SK-N-SH treated with all-trans-retinoic acid at 6 μM for 48 hours (cell line): ENCODE measurements around the gene TMEM150B.

Experiments used
- OSR1 ChIP-seq: fragments of 250-450 bp; sonication (Bioruptor Pico); IDR thresholded peaks from 2 replicates; pipeline ENCODE4 v1.8.0; 2022; ENCODE audit warnings: moderate library complexity, mild to moderate bottlenecking, inconsistent platforms
- TF ChIP-seq, protein P1 (sequence below): fragments of 250-450 bp; sonication (Bioruptor Pico); IDR thresholded peaks from 2 replicates; pipeline ENCODE4 v1.8.0; 2020; ENCODE audit warnings: mild to moderate bottlenecking, moderate library complexity, borderline replicate concordance

DNA sequence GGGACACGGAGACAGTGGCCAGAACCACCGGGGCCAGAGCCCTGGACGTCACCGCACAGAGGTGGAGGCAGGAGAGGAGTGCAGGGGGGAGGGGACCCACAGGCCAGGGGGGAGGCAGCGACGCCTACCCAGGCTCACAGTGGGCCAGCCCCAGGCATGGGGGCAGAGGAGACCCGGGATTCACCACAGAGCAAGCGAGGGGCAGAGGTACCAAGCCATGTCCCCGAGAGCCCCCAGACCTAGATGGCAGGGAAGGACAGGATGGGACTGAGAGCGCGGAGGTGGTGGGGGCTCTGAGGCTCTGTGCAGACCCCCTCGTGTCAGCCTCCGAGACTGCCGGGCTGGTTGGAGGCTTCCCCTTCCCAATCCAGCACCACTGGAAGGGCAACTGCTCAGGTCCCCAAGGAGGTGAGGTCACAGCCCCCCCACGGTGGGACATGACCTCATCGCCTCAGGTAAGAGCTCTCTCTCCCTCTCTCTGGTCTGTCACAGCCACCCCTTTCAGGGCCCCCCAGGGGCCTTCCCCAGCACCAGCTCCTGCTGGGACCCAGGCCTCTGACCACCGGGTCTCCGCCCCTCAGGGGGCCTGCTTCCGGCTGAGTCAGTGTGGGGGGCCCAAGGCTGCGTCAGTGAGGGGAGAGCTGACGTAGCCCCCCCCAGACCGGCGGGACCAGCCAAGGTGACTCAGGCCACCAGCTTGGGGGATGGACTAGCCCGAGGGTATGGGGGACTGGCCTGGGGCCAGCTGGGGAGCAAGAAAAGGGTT is 47.4 kb upstream of the TMEM150B start:
- no peak for TF ChIP-seq OSR1 (CRISPR knock-in tag)
- TF ChIP-seq, protein P1, sequence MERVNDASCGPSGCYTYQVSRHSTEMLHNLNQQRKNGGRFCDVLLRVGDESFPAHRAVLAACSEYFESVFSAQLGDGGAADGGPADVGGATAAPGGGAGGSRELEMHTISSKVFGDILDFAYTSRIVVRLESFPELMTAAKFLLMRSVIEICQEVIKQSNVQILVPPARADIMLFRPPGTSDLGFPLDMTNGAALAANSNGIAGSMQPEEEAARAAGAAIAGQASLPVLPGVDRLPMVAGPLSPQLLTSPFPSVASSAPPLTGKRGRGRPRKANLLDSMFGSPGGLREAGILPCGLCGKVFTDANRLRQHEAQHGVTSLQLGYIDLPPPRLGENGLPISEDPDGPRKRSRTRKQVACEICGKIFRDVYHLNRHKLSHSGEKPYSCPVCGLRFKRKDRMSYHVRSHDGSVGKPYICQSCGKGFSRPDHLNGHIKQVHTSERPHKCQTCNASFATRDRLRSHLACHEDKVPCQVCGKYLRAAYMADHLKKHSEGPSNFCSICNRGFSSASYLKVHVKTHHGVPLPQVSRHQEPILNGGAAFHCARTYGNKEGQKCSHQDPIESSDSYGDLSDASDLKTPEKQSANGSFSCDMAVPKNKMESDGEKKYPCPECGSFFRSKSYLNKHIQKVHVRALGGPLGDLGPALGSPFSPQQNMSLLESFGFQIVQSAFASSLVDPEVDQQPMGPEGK: peak; percentile 75; the same call in 1 of the 2 replicates
